PFSK-1 (cell line): ENCODE results near the gene PPP1R8.

ENCODE experiments used
- TAF1 ChIP-seq: IDR thresholded peaks from 2 replicates; pipeline ENCODE4 v1.6.1; 2012; ENCODE audit warnings: low read length, control low read depth, borderline replicate concordance; ENCODE audit not compliant: insufficient read depth
- TF ChIP-seq, protein P1 (sequence below), 2 experiments: IDR thresholded peaks; 2 replicates each; pipeline versions ENCODE4 v1.6.1 to v1.8.0; 2011 to 2012; ENCODE audit warnings: low read depth in 2 of 2, low read length in 2 of 2, control low read depth in 1 of 2, inconsistent platforms in 1 of 2, mild to moderate bottlenecking in 1 of 2, moderate library complexity in 1 of 2; ENCODE audit not compliant: insufficient read depth in 1 of 2

DNA sequence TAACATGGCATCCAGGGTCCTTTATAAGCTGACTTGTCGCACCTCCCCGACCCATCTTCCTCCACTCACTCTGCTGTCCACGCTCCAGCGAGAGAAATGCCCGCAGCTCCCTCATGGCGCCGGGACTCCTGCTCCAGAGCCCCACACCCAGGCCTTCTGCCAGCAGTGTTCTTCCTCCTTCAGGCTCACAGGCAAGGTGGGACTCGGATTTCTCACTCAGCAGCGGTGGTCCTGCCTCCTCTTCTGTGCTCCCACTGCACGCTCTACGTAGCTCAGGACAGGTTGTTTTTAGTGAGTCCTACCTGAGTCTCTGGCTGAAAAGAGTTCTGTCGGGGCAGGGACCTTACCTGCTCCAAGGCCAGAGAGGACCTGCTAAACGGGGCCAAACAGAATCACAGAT, 53.0 kb downstream of the PPP1R8 start:
- TF ChIP-seq TAF1: no peak
- TF ChIP-seq, protein P1, sequence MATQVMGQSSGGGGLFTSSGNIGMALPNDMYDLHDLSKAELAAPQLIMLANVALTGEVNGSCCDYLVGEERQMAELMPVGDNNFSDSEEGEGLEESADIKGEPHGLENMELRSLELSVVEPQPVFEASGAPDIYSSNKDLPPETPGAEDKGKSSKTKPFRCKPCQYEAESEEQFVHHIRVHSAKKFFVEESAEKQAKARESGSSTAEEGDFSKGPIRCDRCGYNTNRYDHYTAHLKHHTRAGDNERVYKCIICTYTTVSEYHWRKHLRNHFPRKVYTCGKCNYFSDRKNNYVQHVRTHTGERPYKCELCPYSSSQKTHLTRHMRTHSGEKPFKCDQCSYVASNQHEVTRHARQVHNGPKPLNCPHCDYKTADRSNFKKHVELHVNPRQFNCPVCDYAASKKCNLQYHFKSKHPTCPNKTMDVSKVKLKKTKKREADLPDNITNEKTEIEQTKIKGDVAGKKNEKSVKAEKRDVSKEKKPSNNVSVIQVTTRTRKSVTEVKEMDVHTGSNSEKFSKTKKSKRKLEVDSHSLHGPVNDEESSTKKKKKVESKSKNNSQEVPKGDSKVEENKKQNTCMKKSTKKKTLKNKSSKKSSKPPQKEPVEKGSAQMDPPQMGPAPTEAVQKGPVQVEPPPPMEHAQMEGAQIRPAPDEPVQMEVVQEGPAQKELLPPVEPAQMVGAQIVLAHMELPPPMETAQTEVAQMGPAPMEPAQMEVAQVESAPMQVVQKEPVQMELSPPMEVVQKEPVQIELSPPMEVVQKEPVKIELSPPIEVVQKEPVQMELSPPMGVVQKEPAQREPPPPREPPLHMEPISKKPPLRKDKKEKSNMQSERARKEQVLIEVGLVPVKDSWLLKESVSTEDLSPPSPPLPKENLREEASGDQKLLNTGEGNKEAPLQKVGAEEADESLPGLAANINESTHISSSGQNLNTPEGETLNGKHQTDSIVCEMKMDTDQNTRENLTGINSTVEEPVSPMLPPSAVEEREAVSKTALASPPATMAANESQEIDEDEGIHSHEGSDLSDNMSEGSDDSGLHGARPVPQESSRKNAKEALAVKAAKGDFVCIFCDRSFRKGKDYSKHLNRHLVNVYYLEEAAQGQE (IDR thresholded peaks at IDR 0.05; ENCODE audit: insufficient read depth in 1 of 2, low read depth in 2 of 2, low read length in 2 of 2): no peak
